ENCODE data around the gene DSCAML1. TPM values are rescaled to one million over a fixed set of nuclear protein-coding genes. Genes with fewer than 3 reads are reported as not detected.

DSCAML1 gene
- total and polyA plus RNA-seq, 3 donors from 2014 or later = 1.6 to 6.1 (median 3.0) TPM

GRCh38 chr11:117385906-117386305, 411.1 kb downstream of the DSCAML1 start:
- TF ChIP-seq CTCF (IDR thresholded peaks at IDR 0.05) (no peak), POLR2A (IDR thresholded peaks at IDR 0.05) (no peak)
- H3K36me3 ChIP-seq (ENCODE audit: low read depth, missing control alignments) = no peaks in the 10 kb centered on the region
- WGBS, 2 donors = 95 to 96% methylated on average over 9 of the region's 9 CpGs
- intact Hi-C loops (cut with DNase I; ENCODE audit: low total_unique reads) = no loop called here
- H3K4me1 ChIP-seq = no peaks in the 10 kb centered on the region
- H3K4me3 ChIP-seq = no peak overlapping the region
- no peak overlapping the region for H3K27ac ChIP-seq
- DNase-seq = no peak
- H3K9me3 ChIP-seq = no peaks in the 10 kb centered on the region
- H3K27me3 ChIP-seq = no peaks in the 10 kb centered on the region

- Histone ChIP-seq H3K9me3 (no peaks in the 10 kb centered on the region), H3K4me1 (no peaks in the 10 kb centered on the region), H3K27me3 (no peaks in the 10 kb centered on the region), H3K4me3 (no peak overlapping the region), H3K27ac (no peak overlapping the region), H3K36me3 (ENCODE audit: low read depth, missing control alignments) (no peaks in the 10 kb centered on the region)
- TF ChIP-seq CTCF (IDR thresholded peaks at IDR 0.05) (no peak), POLR2A (IDR thresholded peaks at IDR 0.05) (no peak)
- intact Hi-C loops (cut with DNase I; ENCODE audit: low total_unique reads) = no loop called here
- no peak for DNase-seq
- 97 to 100% methylated on average over 3 of the region's 3 CpGs for WGBS, 2 donors
These were observed 411.5 kb downstream of the DSCAML1 start for GRCh38 chr11:117385471-117385870.

- no peaks in the 10 kb centered on the region for H3K27me3 ChIP-seq
- intact Hi-C loops (cut with DNase I; ENCODE audit: low total_unique reads) = no loop called here
- WGBS, 2 donors = 77 to 94% methylated on average over 1 of the region's 1 CpG
- no peak overlapping the region for H3K27ac ChIP-seq
- H3K36me3 ChIP-seq (ENCODE audit: low read depth, missing control alignments) = no peaks in the 10 kb centered on the region
- no peaks in the 10 kb centered on the region for H3K9me3 ChIP-seq
- H3K4me1 ChIP-seq = no peaks in the 10 kb centered on the region
- DNase-seq = no peak
- no peak overlapping the region for H3K4me3 ChIP-seq
- TF ChIP-seq POLR2A (IDR thresholded peaks at IDR 0.05) = no peak
- no peak for TF ChIP-seq CTCF (IDR thresholded peaks at IDR 0.05)
These were observed 413.0 kb downstream of the DSCAML1 start for GRCh38 chr11:117384045-117384444.

GRCh38 chr11:117382746-117383145, 414.3 kb downstream of the DSCAML1 start:
- no peak overlapping the region for H3K4me3 ChIP-seq
- H3K36me3 ChIP-seq (ENCODE audit: low read depth, missing control alignments) = no peaks in the 10 kb centered on the region
- H3K27ac ChIP-seq = no peak overlapping the region
- whole genome bisulfite sequencing, 2 donors = 83% methylated on average over 4 of the region's 4 CpGs; no CpG with 5 or more reads in 1 of the 2 donors
- no peak for DNase-seq
- TF ChIP-seq CTCF (IDR thresholded peaks at IDR 0.05) = no peak
- no peak for TF ChIP-seq POLR2A (IDR thresholded peaks at IDR 0.05)
- H3K27me3 ChIP-seq = no peaks in the 10 kb centered on the region
- no peaks in the 10 kb centered on the region for H3K4me1 ChIP-seq
- H3K9me3 ChIP-seq = no peaks in the 10 kb centered on the region
- intact Hi-C loops (cut with DNase I; ENCODE audit: low total_unique reads) = no loop called here

All from testis (tissue), 3 donors.